GM20000 (cell line): ENCODE data around the gene SIPA1L2.
A peak's percentile ranks its signal among the peaks of the same experiment; 100 is the strongest.

Source experiments
- DNase-seq: peaks from one replicate; pipeline ENCODE4 v3.0.0; 2012; ENCODE audit warnings: low spot score
- CTCF ChIP-seq: IDR thresholded peaks from 2 replicates; pipeline ENCODE4 v1.5.1; 2012; ENCODE audit warnings: mild to moderate bottlenecking, control low read depth; ENCODE audit errors: extremely low read depth, missing control alignments

SIPA1L2 gene

GRCh38 chr1:232644209-232644608 lies 14.3 kb upstream of the SIPA1L2 start:
- no peak for DNase-seq
- no peak for TF ChIP-seq CTCF

- no peak for TF ChIP-seq CTCF
- DNase-seq: no peak
These were observed 13.3 kb upstream of the SIPA1L2 start for GRCh38 chr1:232643251-232643650.

GRCh38 chr1:232641507-232641906 lies 11.6 kb upstream of the SIPA1L2 start:
- no peak for DNase-seq
- TF ChIP-seq CTCF: no peak

- TF ChIP-seq CTCF: no peak
- no peak for DNase-seq
These were observed 6.9 kb upstream of the SIPA1L2 start for GRCh38 chr1:232636799-232637198.

- peak; percentile 45 for DNase-seq
- peak; percentile 57 for TF ChIP-seq CTCF
These were observed 5.9 kb upstream of the SIPA1L2 start for GRCh38 chr1:232635778-232636356.

- TF ChIP-seq CTCF: no peak
These were observed 5.3 kb upstream of the SIPA1L2 start for GRCh38 chr1:232635279-232635678.

GRCh38 chr1:232634096-232634495 lies 4.2 kb upstream of the SIPA1L2 start:
- no peak for TF ChIP-seq CTCF
- DNase-seq: no peak

More at GRCh38 chr1:232635279-232635678, 5.3 kb upstream of the SIPA1L2 start:
- no peak for DNase-seq

GRCh38 chr1:232630894-232631195 lies 912 bp upstream of the SIPA1L2 start:
- TF ChIP-seq CTCF: no peak
- no peak for DNase-seq
